A549 treated with RU486 at 1 μM for 4 hours (cell line): Measurements from ENCODE around the gene SEC31B. TPM values are rescaled to one million over a fixed set of nuclear protein-coding genes. Genes with fewer than 3 reads are reported as not detected.

Source experiments
- total RNA-seq: library from RNA; stranded (reverse); fragments of 200-300 nt; extraction: Qiagen RNA extraction; gene quantifications from 5 replicates; pipeline ENCODE4 v1.2.3, GENCODE V29; 2022; ENCODE audit warnings: low read depth

SEC31B gene
- total RNA-seq = 1.7 to 2.6 TPM (median 2.2 TPM) in 5 replicates

GRCh38 chr10:100519311-100520051 lies at the start of gene SEC31B:
SEC31B (minus strand) TSS chr10:100519861; CDS start chr10:100516952, 2,909 bp downstream.

GRCh38 chr10:100535715-100536353 lies 16.2 kb upstream of the SEC31B start, which contains the start of gene HIF1AN:
HIF1AN (plus strand) TSS chr10:100535943; CDS start chr10:100535959, 16 bp downstream.

DNA sequence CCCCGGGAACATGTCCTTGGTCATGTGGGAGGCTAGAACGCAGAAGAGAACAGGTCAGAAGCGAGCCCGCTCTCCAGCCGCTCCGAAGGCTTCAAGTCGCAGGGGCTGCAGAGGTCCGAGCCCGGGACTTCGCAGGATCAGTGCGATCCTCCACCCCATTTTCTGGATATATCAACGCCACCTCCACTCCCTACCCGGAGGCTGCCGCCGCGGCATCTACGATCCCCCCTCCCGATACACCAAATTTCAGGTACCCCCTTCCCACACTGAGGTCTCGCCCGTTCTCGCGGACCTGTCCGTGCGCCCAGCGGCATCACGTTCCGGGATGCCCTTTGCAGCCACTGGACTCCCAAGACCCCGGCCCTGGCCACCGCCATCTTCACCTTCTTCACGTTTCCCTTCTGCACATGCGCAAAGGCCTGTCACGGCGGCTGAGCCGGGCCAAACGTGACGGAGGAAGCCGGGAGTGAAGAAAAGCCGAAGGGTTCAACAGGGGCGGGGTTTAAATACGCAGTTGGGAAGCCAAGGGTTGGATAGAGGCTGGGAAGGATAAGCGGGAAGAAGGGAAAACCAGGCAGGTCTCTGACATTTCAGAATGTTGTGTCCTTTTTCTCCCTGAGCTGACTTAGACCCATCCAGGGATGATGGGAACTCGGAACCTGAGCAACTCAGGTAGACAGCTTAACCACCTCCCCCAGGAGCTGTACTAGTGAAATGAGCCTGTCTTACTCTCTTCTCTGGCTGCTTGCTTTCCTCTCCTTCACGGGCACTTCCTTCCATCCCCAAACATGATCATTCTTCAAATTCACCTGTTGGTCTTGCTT lies 10.0 kb upstream of the SEC31B start, which contains the start of gene NDUFB8:
Gene NDUFB8 (minus strand): TSS at position 397 of the 824 bp plus-strand sequence. CDS start 20 bp downstream, at position 377.

GRCh38 chr10:100462709-100463108 lies 57.0 kb downstream of the SEC31B start, which contains the start of gene WNT8B:
WNT8B (plus strand) TSS chr10:100463009; CDS start chr10:100463169, 160 bp downstream.

Other genes with a start within 250 kb of the SEC31B start
- 83.3 to 121 TPM (median 103 TPM) in 5 replicates for gene BLOC1S2, start 233.2 kb downstream of the SEC31B start, total RNA-seq
- 0.07 TPM in 1 of 5 replicates, not detected in the others for gene PKD2L1, start 189.6 kb downstream of the SEC31B start, total RNA-seq
- gene SCD, start 172.6 kb downstream of the SEC31B start, total RNA-seq = 139 to 206 TPM (median 183 TPM) in 5 replicates
- gene WNT8B, start 56.9 kb downstream of the SEC31B start, total RNA-seq = 0.08 TPM in 1 of 5 replicates, not detected in the others
- gene NDUFB8, start 10.0 kb upstream of the SEC31B start, total RNA-seq = 273 to 294 TPM (median 277 TPM) in 5 replicates
- 13.7 to 19.5 TPM (median 18.2 TPM) in 5 replicates for gene HIF1AN, start 16.1 kb upstream of the SEC31B start, total RNA-seq
- gene PAX2, start 225.7 kb upstream of the SEC31B start, total RNA-seq = 0.23 to 0.34 TPM (median 0.33 TPM) in 5 replicates